Mucosa of stomach (tissue), 1 donor: ENCODE measurements around the gene NT5DC1.

Experiments
- H3K27me3 ChIP-seq: one replicate; pipeline ENCODE4 v1.7.0; 2013; ENCODE audit warnings: mild to moderate bottlenecking, low read length; ENCODE audit not compliant: control insufficient read depth, insufficient read depth
- H3K36me3 ChIP-seq: one replicate; pipeline ENCODE4 v1.7.0; 2013; ENCODE audit warnings: low read length; ENCODE audit not compliant: control insufficient read depth, insufficient read depth
- H3K4me1 ChIP-seq: one replicate; pipeline ENCODE4 v1.7.0; 2013; ENCODE audit warnings: mild to moderate bottlenecking, low read length; ENCODE audit not compliant: control insufficient read depth, insufficient read depth
- H3K4me3 ChIP-seq: one replicate; pipeline ENCODE4 v1.7.0; 2013; ENCODE audit warnings: low read length
- H3K9ac ChIP-seq: one replicate; pipeline ENCODE4 v1.7.0; 2013; ENCODE audit warnings: mild to moderate bottlenecking, low read length, moderate library complexity
- H3K9me3 ChIP-seq: one replicate; pipeline ENCODE4 v1.7.0; 2013; ENCODE audit warnings: mild to moderate bottlenecking, low read length, moderate library complexity; ENCODE audit not compliant: control insufficient read depth
- donor health status: Pancreatic carcinoma.

NT5DC1 gene

GRCh38 chr6:116256694-116257093, 156.0 kb downstream of the NT5DC1 start:
- Histone ChIP-seq H3K27me3 (no peaks in the 10 kb centered on the region), H3K9ac (no peak overlapping the region), H3K4me1 (peaks cover 13% of the 10 kb centered on the region), H3K36me3 (no peaks in the 10 kb centered on the region), H3K9me3 (no peaks in the 10 kb centered on the region), H3K4me3 (no peak overlapping the region)

- Histone ChIP-seq H3K27me3 (no peaks in the 10 kb centered on the region), H3K4me1 (no peaks in the 10 kb centered on the region), H3K4me3 (no peak overlapping the region), H3K9me3 (no peaks in the 10 kb centered on the region), H3K9ac (no peak overlapping the region), H3K36me3 (no peaks in the 10 kb centered on the region)
These were observed 157.9 kb downstream of the NT5DC1 start for GRCh38 chr6:116258520-116258919.

GRCh38 chr6:116263353-116263752, 162.7 kb downstream of the NT5DC1 start:
- Histone ChIP-seq H3K36me3 (no peaks in the 10 kb centered on the region), H3K4me3 (no peak overlapping the region), H3K9me3 (no peaks in the 10 kb centered on the region), H3K4me1 (peaks cover 15% of the 10 kb centered on the region), H3K9ac (no peak overlapping the region), H3K27me3 (no peaks in the 10 kb centered on the region)

GRCh38 chr6:116265041-116265829, 164.6 kb downstream of the NT5DC1 start:
- H3K9me3 ChIP-seq: no peaks in the 10 kb centered on the region
- H3K36me3 ChIP-seq: no peaks in the 10 kb centered on the region
- no peak overlapping the region for H3K4me3 ChIP-seq
- H3K4me1 ChIP-seq: peaks cover 15% of the 10 kb centered on the region
- no peak overlapping the region for H3K9ac ChIP-seq
- H3K27me3 ChIP-seq: no peaks in the 10 kb centered on the region

- no peaks in the 10 kb centered on the region for H3K27me3 ChIP-seq
- peaks cover 15% of the 10 kb centered on the region for H3K4me1 ChIP-seq
- no peaks in the 10 kb centered on the region for H3K9me3 ChIP-seq
- H3K4me3 ChIP-seq: no peak overlapping the region
- no peak overlapping the region for H3K9ac ChIP-seq
- H3K36me3 ChIP-seq: no peaks in the 10 kb centered on the region
These were observed 166.2 kb downstream of the NT5DC1 start for GRCh38 chr6:116266803-116267202.

GRCh38 chr6:116267836-116268588, 167.4 kb downstream of the NT5DC1 start:
- H3K4me3 ChIP-seq: no peak overlapping the region
- H3K9ac ChIP-seq: no peak overlapping the region
- H3K4me1 ChIP-seq: peaks cover 15% of the 10 kb centered on the region
- no peaks in the 10 kb centered on the region for H3K27me3 ChIP-seq
- H3K9me3 ChIP-seq: no peaks in the 10 kb centered on the region
- H3K36me3 ChIP-seq: no peaks in the 10 kb centered on the region

GRCh38 chr6:116268589-116269293, 168.1 kb downstream of the NT5DC1 start:
- H3K27me3 ChIP-seq: no peaks in the 10 kb centered on the region
- no peaks in the 10 kb centered on the region for H3K9me3 ChIP-seq
- no peaks in the 10 kb centered on the region for H3K36me3 ChIP-seq
- no peak overlapping the region for H3K9ac ChIP-seq
- peaks cover 15% of the 10 kb centered on the region for H3K4me1 ChIP-seq
- no peak overlapping the region for H3K4me3 ChIP-seq

GRCh38 chr6:116271149-116271708, 170.6 kb downstream of the NT5DC1 start:
- no peak overlapping the region for H3K4me3 ChIP-seq
- no peaks in the 10 kb centered on the region for H3K36me3 ChIP-seq
- no peaks in the 10 kb centered on the region for H3K9me3 ChIP-seq
- H3K4me1 ChIP-seq: peaks cover 2% of the 10 kb centered on the region
- no peaks in the 10 kb centered on the region for H3K27me3 ChIP-seq
- no peak overlapping the region for H3K9ac ChIP-seq

GRCh38 chr6:116277124-116277523, 176.5 kb downstream of the NT5DC1 start:
- H3K9ac ChIP-seq: peak overlapping the region; percentile 96
- H3K9me3 ChIP-seq: no peaks in the 10 kb centered on the region
- H3K36me3 ChIP-seq: no peaks in the 10 kb centered on the region
- H3K4me1 ChIP-seq: peaks cover 20% of the 10 kb centered on the region
- H3K4me3 ChIP-seq: no peak overlapping the region
- H3K27me3 ChIP-seq: no peaks in the 10 kb centered on the region

GRCh38 chr6:116278481-116278829, 177.8 kb downstream of the NT5DC1 start:
- Histone ChIP-seq H3K4me3 (peak overlapping the region; percentile 77), H3K27me3 (no peaks in the 10 kb centered on the region), H3K9ac (peak overlapping the region; percentile 96), H3K4me1 (peaks cover 20% of the 10 kb centered on the region), H3K9me3 (no peaks in the 10 kb centered on the region), H3K36me3 (no peaks in the 10 kb centered on the region)

GRCh38 chr6:116278854-116279231, 178.2 kb downstream of the NT5DC1 start:
- Histone ChIP-seq H3K9me3 (no peaks in the 10 kb centered on the region), H3K9ac (peak overlapping the region; percentile 96), H3K4me1 (peaks cover 20% of the 10 kb centered on the region), H3K4me3 (peak overlapping the region; percentile 77), H3K27me3 (no peaks in the 10 kb centered on the region), H3K36me3 (no peaks in the 10 kb centered on the region)
